Vagina (tissue), 2 donors: ENCODE results near the gene CACNA2D4.

ENCODE experiments used
- POLR2A ChIP-seq, 2 donors: fragments of 450-650 bp; IDR thresholded peaks; one replicate each; pipeline ENCODE4 v1.6.1; 2017; ENCODE audit warnings: antibody characterized with exemption in 2 of 2, mild to moderate bottlenecking in 2 of 2, moderate library complexity in 2 of 2
- TF ChIP-seq, protein P1 (sequence below), 3 experiments: fragments of 450-650 bp in 2 of 3; fragments of 200-600 bp in 1 of 3; sonication (generic) in 1 of 3; IDR thresholded peaks; one replicate each; pipeline ENCODE4 v1.5.1; 2017 to 2019; ENCODE audit warnings: antibody characterized with exemption in 3 of 3, mild to moderate bottlenecking in 2 of 3, moderate library complexity in 2 of 3

DNA sequence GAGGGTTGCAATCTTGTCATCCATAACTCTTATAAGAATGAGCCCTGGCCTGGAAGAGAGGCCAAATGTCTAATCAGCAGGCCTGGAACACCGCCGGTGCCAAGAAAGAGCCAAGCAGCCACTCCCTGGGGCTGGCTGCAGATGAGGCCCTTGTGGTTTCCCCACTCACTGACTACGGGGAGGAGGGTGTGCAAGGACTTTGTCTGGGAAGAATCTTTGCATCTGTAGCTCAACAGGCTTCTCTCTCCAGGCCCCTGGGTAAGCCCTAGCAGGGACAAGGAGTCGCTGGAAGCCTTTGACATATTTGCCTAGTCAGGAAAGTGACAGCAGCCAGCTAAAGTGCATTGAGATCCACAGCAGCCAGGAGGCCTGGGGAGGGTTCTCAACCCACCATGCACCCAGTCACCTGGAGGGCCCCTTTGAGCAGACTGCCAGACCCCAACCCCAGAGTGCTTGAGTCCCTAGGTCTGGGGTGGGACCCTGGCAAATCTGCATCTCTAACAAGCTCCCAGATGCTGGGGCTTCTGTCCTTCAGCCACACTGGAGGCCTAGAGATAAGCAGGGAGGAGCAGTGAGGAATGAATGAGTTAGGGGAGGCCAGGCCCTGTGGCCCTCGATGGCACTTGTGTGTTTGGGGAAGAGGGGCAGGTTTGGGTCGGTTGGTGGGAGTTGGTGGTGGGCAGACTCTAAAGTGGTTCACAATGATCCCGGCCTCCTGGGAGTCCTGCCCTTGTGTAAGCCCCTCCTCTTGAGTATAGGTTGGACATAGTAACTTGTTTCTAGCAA, 112.0 kb downstream of the CACNA2D4 start:
- TF ChIP-seq POLR2A (IDR thresholded peaks at IDR 0.05), result no peak
- TF ChIP-seq, protein P1, sequence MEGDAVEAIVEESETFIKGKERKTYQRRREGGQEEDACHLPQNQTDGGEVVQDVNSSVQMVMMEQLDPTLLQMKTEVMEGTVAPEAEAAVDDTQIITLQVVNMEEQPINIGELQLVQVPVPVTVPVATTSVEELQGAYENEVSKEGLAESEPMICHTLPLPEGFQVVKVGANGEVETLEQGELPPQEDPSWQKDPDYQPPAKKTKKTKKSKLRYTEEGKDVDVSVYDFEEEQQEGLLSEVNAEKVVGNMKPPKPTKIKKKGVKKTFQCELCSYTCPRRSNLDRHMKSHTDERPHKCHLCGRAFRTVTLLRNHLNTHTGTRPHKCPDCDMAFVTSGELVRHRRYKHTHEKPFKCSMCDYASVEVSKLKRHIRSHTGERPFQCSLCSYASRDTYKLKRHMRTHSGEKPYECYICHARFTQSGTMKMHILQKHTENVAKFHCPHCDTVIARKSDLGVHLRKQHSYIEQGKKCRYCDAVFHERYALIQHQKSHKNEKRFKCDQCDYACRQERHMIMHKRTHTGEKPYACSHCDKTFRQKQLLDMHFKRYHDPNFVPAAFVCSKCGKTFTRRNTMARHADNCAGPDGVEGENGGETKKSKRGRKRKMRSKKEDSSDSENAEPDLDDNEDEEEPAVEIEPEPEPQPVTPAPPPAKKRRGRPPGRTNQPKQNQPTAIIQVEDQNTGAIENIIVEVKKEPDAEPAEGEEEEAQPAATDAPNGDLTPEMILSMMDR (IDR thresholded peaks at IDR 0.05), result no peak
